Measurements from ENCODE around the gene EYA2. TPM values are rescaled to one million over a fixed set of nuclear protein-coding genes. Genes with fewer than 3 reads are reported as not detected.

EYA2 gene
- polyA plus RNA-seq, 3 donors, result 0.04 to 0.16 TPM; not detected in 1

DNA sequence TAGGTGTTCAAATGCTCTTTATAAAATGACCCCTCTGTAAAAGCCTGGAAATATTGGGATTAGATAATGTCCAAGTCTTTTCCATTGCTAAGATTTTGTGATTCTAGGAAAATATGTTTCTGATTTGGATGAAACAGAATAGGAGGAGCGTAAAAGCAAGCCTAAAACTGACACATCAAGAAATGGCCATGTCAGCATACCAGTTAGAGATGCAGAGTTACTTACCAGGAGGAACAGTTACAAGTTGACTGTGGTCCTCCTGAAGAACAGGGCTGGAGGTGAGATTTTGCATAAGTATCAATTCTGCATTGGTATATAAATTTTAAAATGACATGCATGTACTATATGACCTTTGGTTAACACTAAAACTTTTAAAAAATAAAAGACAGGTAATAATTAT, 35.3 kb downstream of the EYA2 start:
- no peak overlapping the region for H3K27ac Mint-ChIP-seq
- DNase-seq, result no peak
- no peak for TF ChIP-seq CTCF (IDR thresholded peaks at IDR 0.05)
- H3K4me1 Mint-ChIP-seq, result no peaks in the 10 kb centered on the region
- no peak overlapping the region for H3K27ac ChIP-seq (ENCODE audit: low read depth in 1 of 2, low read length in 2 of 2)
- no peaks in the 10 kb centered on the region for H3K79me2 ChIP-seq (ENCODE audit: insufficient read depth, low read length)
- H3K4me1 ChIP-seq (ENCODE audit: control insufficient read depth in 1 of 2, insufficient read depth in 2 of 2, low read length in 2 of 2), result no peaks in the 10 kb centered on the region
- no peak overlapping the region for H3K4me3 Mint-ChIP-seq
- 100% methylated on average over 1 of the region's 1 CpG for WGBS (ENCODE audit: insufficient coverage)
- peaks cover 4 to 18% (median 4%) of the 10 kb centered on the region in 3 donors for H3K27me3 Mint-ChIP-seq (ENCODE audit: low read depth in 3 of 3)
- H3K9me3 Mint-ChIP-seq, result peaks cover 0 to 8% (median 5%) of the 10 kb centered on the region in 7 donors
- no peak overlapping the region for H3K4me3 ChIP-seq (replicated peaks in 1 of 3; ENCODE audit: low read depth in 2 of 3, low read length in 3 of 3)
- intact Hi-C loops (cut with micrococcal nuclease), result no loop called here
- H3K4me2 ChIP-seq (replicated peaks; ENCODE audit: extremely low read depth, low read length, poor library complexity, severe bottlenecking), result no peak overlapping the region
- H3K36me3 Mint-ChIP-seq, result no peaks in the 10 kb centered on the region
- no peak overlapping the region for H3K9ac ChIP-seq (ENCODE audit: insufficient read depth, low read length, poor library complexity, severe bottlenecking)
- peaks cover 4 to 7% of the 10 kb centered on the region in 2 donors for H3K9me3 ChIP-seq (replicated peaks in 1 of 2; ENCODE audit: control insufficient read depth in 1 of 2, insufficient read depth in 1 of 2, low read length in 2 of 2)
- no peaks in the 10 kb centered on the region for H3K36me3 ChIP-seq (replicated peaks in 1 of 2; ENCODE audit: control insufficient read depth in 1 of 2, insufficient read depth in 2 of 2, low read length in 2 of 2)
- no peaks in the 10 kb centered on the region for H3K27me3 ChIP-seq (ENCODE audit: control insufficient read depth in 2 of 2, insufficient read depth in 2 of 2, low read length in 2 of 2)
- no peak overlapping the region for H2AFZ ChIP-seq (ENCODE audit: insufficient read depth, low read depth, low read length, poor library complexity, severe bottlenecking)
- H4K20me1 ChIP-seq (ENCODE audit: insufficient read depth, low read length), result no peaks in the 10 kb centered on the region

DNA sequence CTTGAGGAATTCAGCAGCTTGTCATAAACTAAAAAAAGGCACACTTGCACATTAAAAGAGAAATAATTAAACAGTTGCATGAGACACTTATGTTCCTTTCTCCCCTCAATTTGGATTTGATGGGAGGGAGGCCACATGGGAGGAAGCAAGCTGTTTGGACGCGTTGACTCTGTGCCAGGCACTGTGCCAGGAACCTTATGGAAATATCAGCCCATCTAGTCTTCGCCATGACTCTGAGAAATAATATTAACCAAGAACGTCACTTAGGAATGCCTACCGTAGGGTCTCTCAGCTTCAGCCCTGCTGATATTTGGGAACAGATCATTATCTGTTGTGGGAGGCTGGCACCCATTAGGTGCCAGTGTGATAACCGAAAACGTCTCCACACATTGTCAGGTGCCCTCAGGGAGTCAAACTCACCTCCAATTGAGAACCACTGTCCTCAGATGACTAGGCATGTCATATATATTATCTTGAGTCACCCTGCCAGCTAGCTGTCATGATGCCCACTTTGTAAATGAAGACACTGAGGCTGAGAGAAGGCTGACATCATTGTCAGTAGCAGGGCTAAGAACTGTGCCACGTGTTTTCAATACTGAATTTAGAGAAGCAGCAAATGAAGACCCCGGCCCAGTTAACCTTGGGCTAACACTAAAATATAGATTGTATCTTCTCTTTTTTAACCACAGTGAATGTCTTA, 36.1 kb downstream of the EYA2 start:
- Mint-ChIP-seq H3K4me3 (no peak overlapping the region), H3K9me3 (peaks cover 0 to 8% (median 5%) of the 10 kb centered on the region in 7 donors), H3K36me3 (no peaks in the 10 kb centered on the region), H3K27ac (no peak overlapping the region), H3K4me1 (no peaks in the 10 kb centered on the region), H3K27me3 (ENCODE audit: low read depth in 3 of 3) (peaks cover 4 to 18% (median 4%) of the 10 kb centered on the region in 3 donors)
- DNase-seq, result no peak
- intact Hi-C loops (cut with micrococcal nuclease), result no loop called here
- H3K27me3 ChIP-seq (ENCODE audit: control insufficient read depth in 2 of 2, insufficient read depth in 2 of 2, low read length in 2 of 2), result no peaks in the 10 kb centered on the region
- peaks cover 4 to 7% of the 10 kb centered on the region in 2 donors for H3K9me3 ChIP-seq (replicated peaks in 1 of 2; ENCODE audit: control insufficient read depth in 1 of 2, insufficient read depth in 1 of 2, low read length in 2 of 2)
- 67% methylated on average over 5 of the region's 9 CpGs for WGBS (ENCODE audit: insufficient coverage)
- no peak overlapping the region for H3K27ac ChIP-seq (ENCODE audit: low read depth in 1 of 2, low read length in 2 of 2)
- H3K79me2 ChIP-seq (ENCODE audit: insufficient read depth, low read length), result no peaks in the 10 kb centered on the region
- no peak overlapping the region for H2AFZ ChIP-seq (ENCODE audit: insufficient read depth, low read depth, low read length, poor library complexity, severe bottlenecking)
- TF ChIP-seq CTCF (IDR thresholded peaks at IDR 0.05), result no peak
- H3K4me1 ChIP-seq (ENCODE audit: control insufficient read depth in 1 of 2, insufficient read depth in 2 of 2, low read length in 2 of 2), result no peaks in the 10 kb centered on the region
- H3K4me2 ChIP-seq (replicated peaks; ENCODE audit: extremely low read depth, low read length, poor library complexity, severe bottlenecking), result no peak overlapping the region
- H3K9ac ChIP-seq (ENCODE audit: insufficient read depth, low read length, poor library complexity, severe bottlenecking), result no peak overlapping the region
- H3K4me3 ChIP-seq (replicated peaks in 1 of 3; ENCODE audit: low read depth in 2 of 3, low read length in 3 of 3), result no peak overlapping the region
- H4K20me1 ChIP-seq (ENCODE audit: insufficient read depth, low read length), result no peaks in the 10 kb centered on the region
- no peaks in the 10 kb centered on the region for H3K36me3 ChIP-seq (replicated peaks in 1 of 2; ENCODE audit: control insufficient read depth in 1 of 2, insufficient read depth in 2 of 2, low read length in 2 of 2)

All from CD14-positive monocyte (primary cell).